Gastroesophageal sphincter (tissue), 4 donors: ENCODE measurements around the gene NTNG2. TPM values are rescaled to one million over a fixed set of nuclear protein-coding genes. Genes with fewer than 3 reads are reported as not detected.

Experiments
- ATAC-seq: fragments of 150-250 bp; one replicate; pipeline ENCODE4 v1.9.1; 2016; ENCODE audit warnings: mild to moderate bottlenecking, moderate library complexity
- H3K27ac ChIP-seq, 4 donors: fragments of 200-600 bp; sonication (generic) in 3 of 4; 1 replicate in 3 of 4; 2 replicates in 1 of 4; pipeline ENCODE4 v1.5.1; 2016 to 2019
- H3K27me3 ChIP-seq: fragments of 200-600 bp; sonication (generic); one replicate; pipeline ENCODE4 v1.5.1; 2019
- H3K36me3 ChIP-seq, 2 donors: fragments of 200-600 bp; sonication (generic); one replicate each; pipeline ENCODE4 v1.5.1; 2019; ENCODE audit warnings: control low read depth in 1 of 2
- H3K4me1 ChIP-seq, 3 donors: fragments of 200-600 bp; sonication (generic); 1 replicate in 2 of 3; 2 replicates in 1 of 3; pipeline ENCODE4 v1.5.1; 2016 to 2019; ENCODE audit warnings: control low read depth in 2 of 3
- H3K4me3 ChIP-seq, 2 donors: fragments of 200-600 bp; sonication (generic); one replicate each; pipeline ENCODE4 v1.5.1; 2019; ENCODE audit warnings: mild to moderate bottlenecking in 1 of 2, moderate library complexity in 1 of 2
- H3K9me3 ChIP-seq, 3 donors: fragments of 200-600 bp; sonication (generic); one replicate each; pipeline ENCODE4 v1.5.1; 2017 to 2019; ENCODE audit warnings: control low read depth in 2 of 3
- CTCF ChIP-seq, 4 experiments: fragments of 200-600 bp in 2 of 4; fragments of 450-650 bp in 2 of 4; sonication (generic) in 1 of 4; IDR thresholded peaks; one replicate each; pipeline ENCODE4 v1.5.1; 2017 to 2019; ENCODE audit warnings: antibody characterized with exemption in 4 of 4, mild to moderate bottlenecking in 2 of 4, moderate library complexity in 2 of 4
- EP300 ChIP-seq: sonication (generic); formaldehyde crosslinking; IDR thresholded peaks from one replicate; pipeline ENCODE4 v1.6.1; 2017; ENCODE audit warnings: antibody characterized with exemption, mild to moderate bottlenecking
- POLR2A ChIP-seq, 2 donors: fragments of 450-650 bp; IDR thresholded peaks; one replicate each; pipeline ENCODE4 v1.6.1; 2017; ENCODE audit warnings: antibody characterized with exemption in 2 of 2, mild to moderate bottlenecking in 2 of 2, moderate library complexity in 1 of 2
- POLR2AphosphoS5 ChIP-seq: sonication (generic); formaldehyde crosslinking; IDR thresholded peaks from one replicate; pipeline ENCODE4 v1.6.1; 2017; ENCODE audit warnings: antibody characterized with exemption
- WGBS, 2 donors: methylation state at CpG; one replicate each; pipeline ENCODE4 v1.1.5; 2018; ENCODE audit warnings: low coverage in 1 of 2; 5-methylcytosine and 5-hydroxymethylcytosine counted together
- total RNA-seq, 4 donors: library from RNA; depleted of rRNA; stranded (reverse); fragments of >200 nt; gene quantifications; one replicate each; pipeline ENCODE4 v1.1.0, GENCODE V29; 2016

Gene NTNG2
- total RNA-seq, 4 donors from 2014 or later, result 0.81 to 1.6 (median 1.3) TPM

GRCh38 chr9:132235125-132235524 is 73.3 kb downstream of the NTNG2 start:
- Histone ChIP-seq H3K9me3 (no peaks in the 10 kb centered on the region), H3K27ac (no peak overlapping the region), H3K4me1 (peaks cover 0 to 7% (median 0%) of the 10 kb centered on the region in 3 donors), H3K27me3 (peaks cover 37% of the 10 kb centered on the region), H3K36me3 (no peaks in the 10 kb centered on the region), H3K4me3 (no peak overlapping the region)
- TF ChIP-seq CTCF (IDR thresholded peaks at IDR 0.05), result no peak
- no peak for TF ChIP-seq EP300
- no peak for TF ChIP-seq POLR2A (IDR thresholded peaks at IDR 0.05)
- no peak for TF ChIP-seq POLR2AphosphoS5
- no peak for ATAC-seq
- WGBS, 2 donors, result 73 to 95% methylated on average over 3 to 6 of the region's 9 CpGs

- WGBS, 2 donors, result 0 to 57% methylated on average over 3 to 5 of the region's 19 CpGs
- no peak overlapping the region for H3K27ac ChIP-seq
- ATAC-seq, result no peak
Observed at GRCh38 chr9:132235894-132236661, 74.2 kb downstream of the NTNG2 start.

GRCh38 chr9:132236662-132237311 is 74.9 kb downstream of the NTNG2 start:
- H3K4me1 ChIP-seq, result peaks cover 0 to 24% (median 0%) of the 10 kb centered on the region in 3 donors
- H3K27ac ChIP-seq, result no peak overlapping the region
- TF ChIP-seq EP300 (no peak), CTCF (IDR thresholded peaks at IDR 0.05) (peak in 1 of 4 experiments; percentile 21)
- no peak for ATAC-seq
- no peaks in the 10 kb centered on the region for H3K9me3 ChIP-seq
- H3K4me3 ChIP-seq, result no peak overlapping the region
- no peaks in the 10 kb centered on the region for H3K36me3 ChIP-seq
- 17 to 38% methylated on average over 1 to 13 of the region's 18 CpGs for WGBS, 2 donors
- peaks cover 21% of the 10 kb centered on the region for H3K27me3 ChIP-seq

More at GRCh38 chr9:132235894-132236661, 74.2 kb downstream of the NTNG2 start:
- H3K36me3 ChIP-seq, result no peaks in the 10 kb centered on the region
- peaks cover 0 to 17% (median 0%) of the 10 kb centered on the region in 3 donors for H3K4me1 ChIP-seq
- peak in 3 of 4 experiments; percentile 69 to 95 (median 89) for TF ChIP-seq CTCF (IDR thresholded peaks at IDR 0.05)
- TF ChIP-seq POLR2AphosphoS5, result no peak
- H3K9me3 ChIP-seq, result no peaks in the 10 kb centered on the region
- H3K27me3 ChIP-seq, result peaks cover 28% of the 10 kb centered on the region
- no peak overlapping the region for H3K4me3 ChIP-seq

- no peak for ATAC-seq
- Histone ChIP-seq H3K9me3 (no peaks in the 10 kb centered on the region), H3K27ac (no peak overlapping the region), H3K27me3 (peaks cover 14% of the 10 kb centered on the region), H3K4me3 (no peak overlapping the region), H3K4me1 (peaks cover 0 to 29% (median 0%) of the 10 kb centered on the region in 3 donors), H3K36me3 (no peaks in the 10 kb centered on the region)
- TF ChIP-seq CTCF (IDR thresholded peaks at IDR 0.05) (no peak), POLR2A (IDR thresholded peaks at IDR 0.05) (no peak), POLR2AphosphoS5 (no peak)
- no CpG with 5 or more reads among the region's 9 CpGs for WGBS, 2 donors
Observed at GRCh38 chr9:132237481-132237880, 75.6 kb downstream of the NTNG2 start.
